Measurements from ENCODE around the gene LSS. TPM values are rescaled to one million over a fixed set of nuclear protein-coding genes. Genes with fewer than 3 reads are reported as not detected.

LSS gene
- total and polyA plus RNA-seq, 4 donors, result 27.6 to 194 (median 89.3) TPM

DNA sequence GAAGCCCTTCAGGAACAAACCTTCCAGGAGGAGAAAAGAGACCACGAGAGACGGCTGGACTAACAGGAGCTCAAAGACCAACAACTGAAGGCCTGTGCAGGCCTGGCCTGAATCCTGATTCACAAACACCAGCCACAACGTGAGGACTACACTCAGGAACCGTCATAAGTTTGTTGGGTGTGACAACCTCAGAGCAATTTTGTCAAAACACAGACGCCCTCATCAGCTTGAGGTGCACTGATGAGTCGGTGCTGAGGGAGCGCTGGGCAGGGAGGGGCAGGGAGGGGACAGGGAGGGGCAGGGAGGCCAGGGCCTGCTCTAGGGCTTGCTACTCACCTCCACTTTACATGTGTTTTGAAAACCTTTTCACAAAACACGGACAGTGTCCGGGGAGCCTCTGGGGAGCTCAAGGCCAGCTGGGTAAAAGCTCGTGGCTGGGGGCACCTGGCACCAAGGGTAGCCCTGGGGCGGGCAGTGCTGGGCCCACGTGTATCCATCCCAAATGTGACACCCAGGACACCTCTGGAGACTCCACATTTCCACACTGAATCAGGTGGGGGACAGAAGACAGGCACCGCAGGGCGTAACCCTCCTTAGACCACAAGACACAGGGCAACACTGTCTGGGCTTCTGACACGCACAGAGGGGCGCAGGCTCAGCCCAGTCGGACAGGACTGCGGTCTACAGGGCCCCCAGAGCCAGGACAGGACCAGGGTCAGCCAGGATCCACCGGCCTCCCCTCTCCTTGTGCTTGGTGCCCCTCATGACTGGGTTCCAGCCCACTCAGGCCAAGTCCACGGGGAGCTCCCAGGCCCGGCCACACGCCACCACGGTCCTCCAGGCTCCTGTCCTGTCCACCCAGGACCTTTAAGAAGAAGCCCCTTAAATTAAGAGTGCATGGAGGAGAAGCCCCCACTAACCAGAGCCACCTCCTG, 16.5 kb downstream of the LSS start:
- no peak overlapping the region for H3K9ac ChIP-seq (ENCODE audit: low read depth in 1 of 2, low read length in 2 of 2)
- no peak overlapping the region for H3K27ac ChIP-seq (ENCODE audit: low read depth in 1 of 2, low read length in 2 of 2)
- H3K9me3 ChIP-seq (ENCODE audit: control insufficient read depth in 4 of 4, low read length in 3 of 4), result no peaks in the 10 kb centered on the region
- WGBS, result 93% methylated on average over 23 of the region's 23 CpGs
- TF ChIP-seq YY1 (IDR thresholded peaks at IDR 0.05), result no peak
- TF ChIP-seq FOXA1 (IDR thresholded peaks at IDR 0.05), result no peak
- no peak for TF ChIP-seq FOXA2 (IDR thresholded peaks at IDR 0.05)
- TF ChIP-seq HNF4G (IDR thresholded peaks at IDR 0.05), result no peak
- TF ChIP-seq, protein P1, sequence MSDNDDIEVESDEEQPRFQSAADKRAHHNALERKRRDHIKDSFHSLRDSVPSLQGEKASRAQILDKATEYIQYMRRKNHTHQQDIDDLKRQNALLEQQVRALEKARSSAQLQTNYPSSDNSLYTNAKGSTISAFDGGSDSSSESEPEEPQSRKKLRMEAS (IDR thresholded peaks at IDR 0.05), result no peak
- H3K4me3 ChIP-seq (ENCODE audit: low read depth in 1 of 3, low read length in 3 of 3), result no peak overlapping the region
- no peak for DNase-seq (ENCODE audit: low spot score)
- H3K4me1 ChIP-seq (ENCODE audit: control insufficient read depth in 4 of 4, insufficient read depth in 4 of 4, low read length in 3 of 4), result no peaks in the 10 kb centered on the region
- no peaks in the 10 kb centered on the region for H3K27me3 ChIP-seq (ENCODE audit: control insufficient read depth in 4 of 4, insufficient read depth in 4 of 4, low read length in 3 of 4)
- peaks cover 21 to 85% (median 36%) of the 10 kb centered on the region in 4 donors for H3K36me3 ChIP-seq (ENCODE audit: control insufficient read depth in 4 of 4, insufficient read depth in 3 of 4, low read depth in 1 of 4, low read length in 3 of 4)

DNA sequence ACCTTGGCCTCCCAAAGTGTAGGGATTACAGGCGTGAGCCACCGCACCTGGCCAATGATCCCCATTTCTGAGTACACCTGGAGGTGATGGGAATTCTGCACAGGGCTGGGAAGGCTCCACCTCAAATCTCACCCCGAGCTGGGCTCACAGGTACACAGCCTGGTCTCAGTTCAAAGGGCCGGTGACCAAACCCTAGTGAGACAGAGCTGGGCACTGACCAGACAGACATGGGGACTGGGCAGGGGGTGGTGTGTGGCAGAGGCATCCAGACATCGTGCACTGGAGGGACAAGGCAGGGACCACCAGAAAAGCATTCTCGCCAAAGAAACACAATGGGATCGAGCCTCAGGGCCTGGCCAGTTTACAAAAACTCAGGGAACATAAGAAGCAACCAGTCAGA, 17.2 kb downstream of the LSS start:
- no peak for DNase-seq (ENCODE audit: low spot score)
- Histone ChIP-seq H3K4me3 (ENCODE audit: low read depth in 1 of 3, low read length in 3 of 3) (no peak overlapping the region), H3K36me3 (ENCODE audit: control insufficient read depth in 4 of 4, insufficient read depth in 3 of 4, low read depth in 1 of 4, low read length in 3 of 4) (peaks cover 27 to 90% (median 40%) of the 10 kb centered on the region in 4 donors), H3K9ac (ENCODE audit: low read depth in 1 of 2, low read length in 2 of 2) (no peak overlapping the region), H3K27ac (ENCODE audit: low read depth in 1 of 2, low read length in 2 of 2) (no peak overlapping the region), H3K9me3 (ENCODE audit: control insufficient read depth in 4 of 4, low read length in 3 of 4) (no peaks in the 10 kb centered on the region), H3K4me1 (ENCODE audit: control insufficient read depth in 4 of 4, insufficient read depth in 4 of 4, low read length in 3 of 4) (no peaks in the 10 kb centered on the region), H3K27me3 (ENCODE audit: control insufficient read depth in 4 of 4, insufficient read depth in 4 of 4, low read length in 3 of 4) (no peaks in the 10 kb centered on the region)
- WGBS, result 93% methylated on average over 7 of the region's 7 CpGs
- TF ChIP-seq RXRA (IDR thresholded peaks at IDR 0.05) (no peak), EGR1 (IDR thresholded peaks at IDR 0.05; ENCODE audit: low read depth in 2 of 2) (no peak), FOXA2 (IDR thresholded peaks at IDR 0.05) (no peak), HNF4A (conservative IDR thresholded peaks at IDR 0.05) (no peak), YY1 (IDR thresholded peaks at IDR 0.05) (no peak), RAD21 (IDR thresholded peaks at IDR 0.05) (no peak), GABPA (IDR thresholded peaks at IDR 0.05 in 1 of 2, conservative IDR thresholded peaks at IDR 0.05 in 1 of 2) (no peak), FOXA1 (IDR thresholded peaks at IDR 0.05) (no peak), HNF4G (IDR thresholded peaks at IDR 0.05) (no peak), JUND (IDR thresholded peaks at IDR 0.05) (no peak), NR2F2 (IDR thresholded peaks at IDR 0.05) (no peak), TAF1 (conservative IDR thresholded peaks at IDR 0.05) (no peak), SP1 (IDR thresholded peaks at IDR 0.05) (no peak)
- TF ChIP-seq, protein P2, sequence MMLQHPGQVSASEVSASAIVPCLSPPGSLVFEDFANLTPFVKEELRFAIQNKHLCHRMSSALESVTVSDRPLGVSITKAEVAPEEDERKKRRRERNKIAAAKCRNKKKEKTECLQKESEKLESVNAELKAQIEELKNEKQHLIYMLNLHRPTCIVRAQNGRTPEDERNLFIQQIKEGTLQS (IDR thresholded peaks at IDR 0.05), result no peak
- TF ChIP-seq, protein P1 (IDR thresholded peaks at IDR 0.05), result no peak
- TF ChIP-seq, protein P3, sequence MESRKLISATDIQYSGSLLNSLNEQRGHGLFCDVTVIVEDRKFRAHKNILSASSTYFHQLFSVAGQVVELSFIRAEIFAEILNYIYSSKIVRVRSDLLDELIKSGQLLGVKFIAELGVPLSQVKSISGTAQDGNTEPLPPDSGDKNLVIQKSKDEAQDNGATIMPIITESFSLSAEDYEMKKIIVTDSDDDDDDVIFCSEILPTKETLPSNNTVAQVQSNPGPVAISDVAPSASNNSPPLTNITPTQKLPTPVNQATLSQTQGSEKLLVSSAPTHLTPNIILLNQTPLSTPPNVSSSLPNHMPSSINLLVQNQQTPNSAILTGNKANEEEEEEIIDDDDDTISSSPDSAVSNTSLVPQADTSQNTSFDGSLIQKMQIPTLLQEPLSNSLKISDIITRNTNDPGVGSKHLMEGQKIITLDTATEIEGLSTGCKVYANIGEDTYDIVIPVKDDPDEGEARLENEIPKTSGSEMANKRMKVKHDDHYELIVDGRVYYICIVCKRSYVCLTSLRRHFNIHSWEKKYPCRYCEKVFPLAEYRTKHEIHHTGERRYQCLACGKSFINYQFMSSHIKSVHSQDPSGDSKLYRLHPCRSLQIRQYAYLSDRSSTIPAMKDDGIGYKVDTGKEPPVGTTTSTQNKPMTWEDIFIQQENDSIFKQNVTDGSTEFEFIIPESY (IDR thresholded peaks at IDR 0.05), result no peak
- TF ChIP-seq, protein P4, sequence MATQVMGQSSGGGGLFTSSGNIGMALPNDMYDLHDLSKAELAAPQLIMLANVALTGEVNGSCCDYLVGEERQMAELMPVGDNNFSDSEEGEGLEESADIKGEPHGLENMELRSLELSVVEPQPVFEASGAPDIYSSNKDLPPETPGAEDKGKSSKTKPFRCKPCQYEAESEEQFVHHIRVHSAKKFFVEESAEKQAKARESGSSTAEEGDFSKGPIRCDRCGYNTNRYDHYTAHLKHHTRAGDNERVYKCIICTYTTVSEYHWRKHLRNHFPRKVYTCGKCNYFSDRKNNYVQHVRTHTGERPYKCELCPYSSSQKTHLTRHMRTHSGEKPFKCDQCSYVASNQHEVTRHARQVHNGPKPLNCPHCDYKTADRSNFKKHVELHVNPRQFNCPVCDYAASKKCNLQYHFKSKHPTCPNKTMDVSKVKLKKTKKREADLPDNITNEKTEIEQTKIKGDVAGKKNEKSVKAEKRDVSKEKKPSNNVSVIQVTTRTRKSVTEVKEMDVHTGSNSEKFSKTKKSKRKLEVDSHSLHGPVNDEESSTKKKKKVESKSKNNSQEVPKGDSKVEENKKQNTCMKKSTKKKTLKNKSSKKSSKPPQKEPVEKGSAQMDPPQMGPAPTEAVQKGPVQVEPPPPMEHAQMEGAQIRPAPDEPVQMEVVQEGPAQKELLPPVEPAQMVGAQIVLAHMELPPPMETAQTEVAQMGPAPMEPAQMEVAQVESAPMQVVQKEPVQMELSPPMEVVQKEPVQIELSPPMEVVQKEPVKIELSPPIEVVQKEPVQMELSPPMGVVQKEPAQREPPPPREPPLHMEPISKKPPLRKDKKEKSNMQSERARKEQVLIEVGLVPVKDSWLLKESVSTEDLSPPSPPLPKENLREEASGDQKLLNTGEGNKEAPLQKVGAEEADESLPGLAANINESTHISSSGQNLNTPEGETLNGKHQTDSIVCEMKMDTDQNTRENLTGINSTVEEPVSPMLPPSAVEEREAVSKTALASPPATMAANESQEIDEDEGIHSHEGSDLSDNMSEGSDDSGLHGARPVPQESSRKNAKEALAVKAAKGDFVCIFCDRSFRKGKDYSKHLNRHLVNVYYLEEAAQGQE (IDR thresholded peaks at IDR 0.05), result no peak
- TF ChIP-seq, protein P5, sequence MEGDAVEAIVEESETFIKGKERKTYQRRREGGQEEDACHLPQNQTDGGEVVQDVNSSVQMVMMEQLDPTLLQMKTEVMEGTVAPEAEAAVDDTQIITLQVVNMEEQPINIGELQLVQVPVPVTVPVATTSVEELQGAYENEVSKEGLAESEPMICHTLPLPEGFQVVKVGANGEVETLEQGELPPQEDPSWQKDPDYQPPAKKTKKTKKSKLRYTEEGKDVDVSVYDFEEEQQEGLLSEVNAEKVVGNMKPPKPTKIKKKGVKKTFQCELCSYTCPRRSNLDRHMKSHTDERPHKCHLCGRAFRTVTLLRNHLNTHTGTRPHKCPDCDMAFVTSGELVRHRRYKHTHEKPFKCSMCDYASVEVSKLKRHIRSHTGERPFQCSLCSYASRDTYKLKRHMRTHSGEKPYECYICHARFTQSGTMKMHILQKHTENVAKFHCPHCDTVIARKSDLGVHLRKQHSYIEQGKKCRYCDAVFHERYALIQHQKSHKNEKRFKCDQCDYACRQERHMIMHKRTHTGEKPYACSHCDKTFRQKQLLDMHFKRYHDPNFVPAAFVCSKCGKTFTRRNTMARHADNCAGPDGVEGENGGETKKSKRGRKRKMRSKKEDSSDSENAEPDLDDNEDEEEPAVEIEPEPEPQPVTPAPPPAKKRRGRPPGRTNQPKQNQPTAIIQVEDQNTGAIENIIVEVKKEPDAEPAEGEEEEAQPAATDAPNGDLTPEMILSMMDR (IDR thresholded peaks at IDR 0.05; ENCODE audit: low read depth, low read length, missing input control), result no peak
